H1 (cell line): Measurements from ENCODE around the gene TBC1D16.

Source experiments
- CREB1 ChIP-seq: IDR thresholded peaks from 2 replicates; pipeline ENCODE4 v1.6.1; 2012; ENCODE audit warnings: inconsistent platforms
- RNF2 ChIP-seq: fragments of 200-900, 300-1000 bp; sonication (generic); IDR thresholded peaks from 2 replicates; pipeline ENCODE4 v1.7.1; 2016; ENCODE audit warnings: borderline replicate concordance, low read depth, mild to moderate bottlenecking, antibody characterized with exemption, low read length; ENCODE audit not compliant: poor library complexity, severe bottlenecking; ENCODE audit errors: missing control alignments

DNA sequence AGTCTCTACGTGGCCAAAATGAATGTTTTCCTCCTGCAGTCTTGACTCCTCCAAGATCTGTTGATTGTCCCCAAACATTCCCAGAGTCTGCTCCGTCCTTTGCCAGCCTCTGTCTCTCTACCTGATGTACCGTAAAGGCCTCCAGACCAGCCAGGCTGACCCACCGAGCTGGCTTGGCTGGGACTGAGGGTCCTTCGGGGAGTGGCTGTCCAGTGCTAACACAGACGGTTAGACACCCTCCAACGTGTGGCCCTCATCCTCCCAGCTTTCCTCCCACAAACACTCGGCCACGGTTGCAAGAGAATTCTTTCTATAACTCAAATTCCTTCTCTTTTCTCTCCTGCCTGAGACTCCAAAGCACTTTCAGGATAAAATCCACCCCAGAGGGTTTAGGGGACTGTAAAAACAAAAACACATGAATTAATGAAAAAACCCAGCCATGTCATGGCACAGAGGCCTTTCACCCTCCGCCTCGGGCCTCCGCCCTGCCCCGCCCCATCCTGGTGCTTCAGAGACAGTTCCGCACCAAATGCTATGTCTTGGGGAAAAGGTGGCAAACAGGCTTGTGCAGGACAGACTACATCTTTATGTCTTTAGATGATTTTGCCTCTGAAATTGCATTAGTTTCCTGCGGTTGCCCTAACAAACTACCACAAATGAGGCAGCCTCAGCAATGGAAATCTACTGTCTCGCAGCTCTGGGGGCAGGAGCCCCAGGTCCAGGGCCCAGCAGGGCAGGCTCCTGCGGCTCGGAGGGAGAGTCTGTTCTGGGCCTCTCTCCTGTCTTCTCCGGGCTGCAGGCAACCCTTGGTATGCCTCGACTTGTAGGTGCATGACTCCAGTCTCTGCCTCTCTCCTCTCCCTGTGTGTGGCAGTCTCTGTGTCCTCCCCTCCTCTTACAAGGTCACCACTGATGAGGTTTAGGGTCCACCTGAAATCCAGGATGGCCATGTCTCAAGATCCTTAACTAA lies 124.0 kb downstream of the TBC1D16 start:
- no peak for TF ChIP-seq CREB1
- no peak for TF ChIP-seq RNF2
